GM12801 (cell line): ENCODE data around the gene MMP15.

Experiments
- TF ChIP-seq, protein P1 (sequence below): IDR thresholded peaks from one replicate; pipeline ENCODE4 v1.5.1; 2011; ENCODE audit warnings: control low read depth; ENCODE audit not compliant: insufficient read length; ENCODE audit errors: extremely low read depth

Gene MMP15

DNA sequence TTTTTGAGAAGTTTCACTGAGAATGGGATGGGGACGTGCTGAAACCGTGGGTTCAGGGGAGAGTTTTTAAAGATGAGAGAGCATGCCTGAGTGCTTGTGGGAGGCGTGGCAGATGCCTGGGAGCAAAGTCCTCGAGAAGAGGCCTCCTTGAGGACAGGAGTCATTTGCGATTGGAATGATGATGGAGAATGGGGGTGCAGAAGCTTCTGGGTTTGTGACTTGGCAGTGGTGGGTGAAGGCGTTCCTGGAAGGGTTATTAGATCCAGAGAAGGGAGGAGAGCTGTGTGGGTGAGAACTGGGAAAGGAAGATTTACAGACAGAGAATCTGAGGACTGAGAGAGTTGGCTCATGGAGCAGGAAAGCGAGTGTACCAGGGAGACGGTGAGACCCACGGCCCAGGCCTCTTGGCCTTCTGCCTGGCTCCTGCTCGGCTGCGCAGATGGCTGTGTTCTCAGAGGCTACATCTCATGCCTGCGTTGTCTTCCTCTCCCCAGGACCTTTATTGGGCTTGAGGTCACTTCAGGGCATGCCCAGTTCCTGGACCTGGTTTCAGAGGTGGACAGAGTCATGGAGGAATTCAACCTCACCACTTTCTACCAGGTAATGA is 8.6 kb upstream of the MMP15 start:
- TF ChIP-seq, protein P1, sequence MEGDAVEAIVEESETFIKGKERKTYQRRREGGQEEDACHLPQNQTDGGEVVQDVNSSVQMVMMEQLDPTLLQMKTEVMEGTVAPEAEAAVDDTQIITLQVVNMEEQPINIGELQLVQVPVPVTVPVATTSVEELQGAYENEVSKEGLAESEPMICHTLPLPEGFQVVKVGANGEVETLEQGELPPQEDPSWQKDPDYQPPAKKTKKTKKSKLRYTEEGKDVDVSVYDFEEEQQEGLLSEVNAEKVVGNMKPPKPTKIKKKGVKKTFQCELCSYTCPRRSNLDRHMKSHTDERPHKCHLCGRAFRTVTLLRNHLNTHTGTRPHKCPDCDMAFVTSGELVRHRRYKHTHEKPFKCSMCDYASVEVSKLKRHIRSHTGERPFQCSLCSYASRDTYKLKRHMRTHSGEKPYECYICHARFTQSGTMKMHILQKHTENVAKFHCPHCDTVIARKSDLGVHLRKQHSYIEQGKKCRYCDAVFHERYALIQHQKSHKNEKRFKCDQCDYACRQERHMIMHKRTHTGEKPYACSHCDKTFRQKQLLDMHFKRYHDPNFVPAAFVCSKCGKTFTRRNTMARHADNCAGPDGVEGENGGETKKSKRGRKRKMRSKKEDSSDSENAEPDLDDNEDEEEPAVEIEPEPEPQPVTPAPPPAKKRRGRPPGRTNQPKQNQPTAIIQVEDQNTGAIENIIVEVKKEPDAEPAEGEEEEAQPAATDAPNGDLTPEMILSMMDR = no peak

DNA sequence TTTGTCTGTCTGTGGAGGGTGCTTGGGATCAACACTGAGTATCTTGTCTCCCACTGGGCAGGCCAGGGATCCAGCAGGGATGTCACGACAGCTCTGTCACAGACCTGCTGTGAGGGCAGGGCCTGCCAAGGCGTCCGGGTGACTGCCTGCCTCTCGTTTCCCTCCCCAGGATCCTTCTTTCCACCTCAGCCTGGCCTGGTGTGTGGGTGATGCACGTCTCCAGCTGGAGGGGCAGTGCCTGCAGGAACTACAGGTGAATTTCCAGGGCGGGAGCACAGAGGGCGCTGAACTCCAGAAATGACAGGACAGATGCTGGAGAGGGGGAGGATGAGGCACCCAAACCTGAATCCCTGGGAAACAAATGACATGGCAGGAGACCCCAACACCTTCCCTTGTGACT is 6.8 kb upstream of the MMP15 start:
- TF ChIP-seq, protein P1 = no peak

DNA sequence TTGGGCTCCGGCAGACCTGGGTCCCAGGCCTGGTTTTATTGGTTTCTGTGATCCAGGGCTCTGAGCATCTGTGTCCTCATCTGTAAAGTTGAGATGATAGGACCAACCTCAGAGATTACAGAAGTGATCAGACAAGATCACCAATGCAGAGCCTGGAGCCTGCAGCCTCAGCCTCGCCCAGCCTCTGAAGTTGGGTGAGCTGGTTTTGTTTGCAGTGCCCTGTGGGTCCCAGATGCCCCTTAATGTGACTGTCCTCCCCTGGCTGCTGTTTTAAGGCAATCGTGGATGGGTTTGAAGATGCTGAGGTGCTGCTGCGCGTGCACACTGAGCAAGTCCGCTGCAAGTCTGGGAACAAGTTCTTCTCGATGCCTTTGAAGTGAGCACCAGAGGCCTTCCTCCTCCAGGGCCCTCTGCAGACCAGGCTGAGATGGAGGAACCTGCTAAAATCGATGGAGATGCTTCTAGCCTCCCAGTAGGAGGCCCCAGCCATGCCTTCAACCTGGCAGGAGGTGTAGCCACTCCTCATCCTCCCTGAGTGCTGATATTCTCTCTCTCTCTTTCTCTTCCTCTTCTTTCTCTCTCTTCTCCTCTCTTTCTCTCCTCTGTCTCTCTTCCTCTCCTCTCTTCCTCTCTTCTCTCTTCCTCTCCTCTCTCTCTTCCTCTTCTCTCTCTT is 5.6 kb upstream of the MMP15 start:
- TF ChIP-seq, protein P1 = no peak

DNA sequence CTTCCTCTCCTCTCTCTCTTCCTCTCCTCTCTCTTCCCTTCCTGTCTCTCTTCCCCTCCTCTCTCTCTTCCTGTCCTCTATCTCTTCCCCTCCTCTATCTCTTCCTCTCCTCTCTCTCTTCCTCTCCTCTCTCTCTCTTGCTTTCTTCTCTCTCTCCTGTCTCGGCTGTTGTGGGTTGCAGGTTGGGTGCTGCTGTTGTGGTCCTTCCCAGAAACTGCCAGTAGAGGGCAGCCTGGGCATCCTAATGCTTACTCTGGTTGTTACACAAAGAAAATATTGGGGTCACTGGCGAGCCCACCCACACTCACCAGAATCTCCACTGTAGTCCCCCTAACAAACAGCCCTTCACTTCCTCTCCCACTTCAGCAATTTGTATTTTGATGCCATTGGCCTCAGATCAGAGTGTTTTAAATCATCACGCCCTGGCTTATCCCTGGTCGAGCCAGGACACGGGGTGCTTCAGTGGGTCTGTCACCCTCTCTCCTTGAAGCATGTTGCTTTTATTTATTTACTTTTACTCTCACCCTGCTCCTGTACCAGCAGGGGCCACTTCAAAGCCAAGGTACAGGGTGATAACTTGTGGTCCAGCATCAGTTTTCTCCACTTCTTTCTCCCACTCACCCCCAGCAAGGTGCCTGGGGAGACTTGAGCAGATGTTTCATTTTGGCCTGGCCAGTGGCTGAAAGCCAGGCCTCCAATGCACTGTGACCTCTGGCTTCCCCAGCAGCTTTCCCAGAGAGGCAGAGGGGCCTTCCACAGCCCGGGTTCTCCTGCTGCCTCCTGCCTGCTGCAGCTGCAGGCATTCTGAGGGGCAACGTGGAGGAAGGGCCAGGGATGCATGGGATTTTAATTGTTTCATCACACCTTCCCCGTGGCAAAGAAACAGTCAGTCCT is 4.7 kb upstream of the MMP15 start:
- TF ChIP-seq, protein P1 = no peak

DNA sequence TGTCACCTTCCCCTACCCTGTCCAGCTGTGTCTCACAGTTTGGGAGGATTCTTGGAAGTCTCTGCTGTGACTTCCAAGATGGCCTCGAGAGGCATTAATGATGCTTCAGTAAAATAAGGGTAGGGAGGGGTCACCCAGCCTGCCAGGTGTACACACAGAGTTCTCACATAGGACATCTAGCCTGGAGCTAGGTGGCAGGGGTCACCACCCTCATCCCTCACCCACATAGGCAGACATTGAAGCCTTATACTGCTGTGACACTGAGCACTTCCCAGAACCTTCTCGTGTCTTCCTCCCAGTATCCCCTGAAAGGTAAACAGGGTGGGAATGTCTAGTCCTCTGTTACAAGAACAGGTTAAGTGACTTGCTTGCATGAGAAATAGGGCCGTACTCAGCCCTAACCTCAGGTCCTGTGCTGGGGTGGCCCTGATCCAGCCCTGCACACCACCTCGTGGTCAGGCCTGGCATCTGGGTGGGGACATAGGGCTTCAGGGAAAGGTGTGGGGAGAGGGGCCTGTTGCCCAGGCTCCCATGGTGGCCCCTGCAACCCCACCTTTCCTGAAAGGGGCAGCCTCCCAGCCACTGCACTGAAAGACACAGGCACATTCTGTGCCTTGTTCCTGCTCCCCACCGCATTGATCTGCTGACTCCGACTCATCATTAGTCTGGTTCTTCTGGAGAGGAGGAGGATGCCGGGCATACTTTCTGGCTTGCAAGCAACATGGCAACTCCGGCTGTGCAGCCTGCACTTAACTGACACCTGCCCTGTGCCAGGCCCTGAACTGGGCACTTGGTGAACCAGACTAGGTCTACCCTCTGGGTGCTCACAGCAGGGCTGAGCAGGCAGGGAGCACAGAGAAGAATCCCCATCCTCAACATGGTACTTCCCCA is 3.6 kb upstream of the MMP15 start:
- TF ChIP-seq, protein P1 = no peak

DNA sequence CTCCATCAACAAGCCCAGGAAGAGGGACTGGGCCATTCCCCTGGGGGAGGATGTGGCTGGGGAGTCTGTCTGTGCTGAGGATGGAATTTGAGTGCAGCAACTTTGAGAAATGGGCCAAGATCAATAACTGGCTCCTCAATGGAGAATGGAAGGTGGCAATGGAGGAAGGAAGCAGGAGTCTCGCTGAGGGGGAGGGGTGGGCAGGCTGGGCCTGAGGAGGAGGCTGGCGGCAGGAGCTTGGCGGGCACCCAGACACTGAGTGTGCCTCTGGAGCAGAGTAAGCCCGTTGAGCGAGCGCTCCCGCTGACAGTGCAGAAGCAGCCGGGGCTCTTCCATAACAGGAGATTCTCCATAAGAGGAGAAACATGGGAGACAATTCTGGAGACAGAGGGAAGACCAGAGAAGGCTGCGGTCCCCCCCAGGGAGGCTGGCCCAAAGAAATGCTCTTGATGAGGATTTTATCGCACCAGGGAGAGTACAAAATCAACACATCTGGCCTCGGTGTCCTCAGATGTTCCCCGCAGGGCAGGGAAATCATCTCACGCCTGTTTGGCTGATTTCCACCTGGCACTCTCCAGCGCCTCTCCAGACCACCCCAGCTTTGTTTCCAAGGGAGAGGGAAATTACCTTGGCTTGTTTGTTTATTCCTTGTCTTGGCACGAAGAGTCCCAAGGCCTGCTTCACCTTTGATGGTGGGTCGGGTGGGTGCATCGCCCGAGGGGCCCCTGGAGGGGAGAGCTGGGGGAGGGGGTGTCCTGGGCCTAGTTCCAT is 2.8 kb upstream of the MMP15 start:
- TF ChIP-seq, protein P1 = no peak
